ENCODE data around the gene COQ5.
A peak's percentile ranks its signal among the peaks of the same experiment; 100 is the strongest.
"Not testable (repeated sequence)": the region's sequence is repeated elsewhere in the genome, so short reads cannot be mapped to it uniquely, and the experiment has no call there.

COQ5 gene

DNA sequence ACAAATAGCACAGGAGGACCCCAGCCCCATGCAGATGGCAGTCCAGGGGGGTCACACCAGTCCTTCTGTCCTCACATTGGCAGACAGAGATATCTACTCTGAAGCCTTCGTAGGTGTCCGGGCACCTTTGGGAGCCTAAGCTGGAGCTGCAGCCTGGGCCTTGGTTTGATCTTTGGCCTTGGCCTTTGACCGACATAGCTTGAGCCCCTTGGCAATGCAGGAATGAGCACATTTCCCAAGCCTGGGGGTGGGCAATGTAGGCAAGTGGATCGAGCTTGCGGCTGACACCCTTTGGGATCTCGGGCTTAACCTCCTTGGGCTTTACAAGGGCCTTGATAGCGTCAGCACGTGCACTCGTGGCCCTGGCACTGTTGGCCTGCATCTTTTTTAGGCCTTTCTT, 6.4 kb downstream of the COQ5 start:
- no peak for DNase-seq

DNA sequence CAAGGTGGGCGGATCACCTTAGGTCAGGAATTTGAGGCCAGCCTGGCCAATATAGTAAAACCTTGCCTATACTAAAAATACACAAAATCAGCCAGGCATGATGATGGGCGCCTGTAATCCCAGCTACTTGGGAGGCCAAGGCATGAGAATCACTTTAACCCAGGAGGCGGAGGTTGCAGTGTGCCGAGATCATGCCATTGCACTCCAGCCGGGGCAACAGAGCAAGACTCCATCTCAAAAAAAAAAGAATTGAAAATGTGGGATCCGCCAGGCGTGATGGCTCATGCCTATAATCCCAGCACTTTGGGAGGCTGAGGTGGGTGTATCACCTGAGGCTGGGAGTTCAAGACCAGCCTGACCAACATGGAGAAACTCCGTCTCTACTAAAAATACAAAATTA, 9.6 kb downstream of the COQ5 start:
- DNase-seq, result not testable (repeated sequence)

GRCh38 chr12:120515496-120515895, 13.5 kb downstream of the COQ5 start:
- no peak for DNase-seq

- DNase-seq, result no peak
Observed at GRCh38 chr12:120514002-120514401, 15.0 kb downstream of the COQ5 start.

DNA sequence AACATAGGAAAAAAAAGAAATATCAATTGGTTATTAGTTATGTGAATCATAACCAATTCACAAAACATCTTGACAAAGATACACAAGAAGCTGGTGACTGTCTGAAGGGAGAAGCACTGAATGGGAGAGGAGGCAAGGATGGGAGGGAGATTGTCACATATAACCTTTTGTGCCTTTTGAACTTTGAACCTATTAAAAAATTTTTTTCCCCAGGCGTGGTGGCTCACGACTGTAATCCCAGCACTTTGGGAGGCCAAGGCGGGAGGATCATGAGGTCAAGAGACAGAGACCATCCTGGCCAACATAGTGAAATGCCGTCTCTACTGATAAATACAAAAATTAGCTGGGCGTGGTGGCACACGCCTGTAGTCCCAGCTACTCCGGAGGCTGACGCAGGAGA, 20.4 kb downstream of the COQ5 start:
- DNase-seq, result no peak

GRCh38 chr12:120504587-120504986, 24.4 kb downstream of the COQ5 start:
- no peak for DNase-seq

GRCh38 chr12:120500581-120500980, 28.4 kb downstream of the COQ5 start:
- DNase-seq, result peak; percentile 18

DNA sequence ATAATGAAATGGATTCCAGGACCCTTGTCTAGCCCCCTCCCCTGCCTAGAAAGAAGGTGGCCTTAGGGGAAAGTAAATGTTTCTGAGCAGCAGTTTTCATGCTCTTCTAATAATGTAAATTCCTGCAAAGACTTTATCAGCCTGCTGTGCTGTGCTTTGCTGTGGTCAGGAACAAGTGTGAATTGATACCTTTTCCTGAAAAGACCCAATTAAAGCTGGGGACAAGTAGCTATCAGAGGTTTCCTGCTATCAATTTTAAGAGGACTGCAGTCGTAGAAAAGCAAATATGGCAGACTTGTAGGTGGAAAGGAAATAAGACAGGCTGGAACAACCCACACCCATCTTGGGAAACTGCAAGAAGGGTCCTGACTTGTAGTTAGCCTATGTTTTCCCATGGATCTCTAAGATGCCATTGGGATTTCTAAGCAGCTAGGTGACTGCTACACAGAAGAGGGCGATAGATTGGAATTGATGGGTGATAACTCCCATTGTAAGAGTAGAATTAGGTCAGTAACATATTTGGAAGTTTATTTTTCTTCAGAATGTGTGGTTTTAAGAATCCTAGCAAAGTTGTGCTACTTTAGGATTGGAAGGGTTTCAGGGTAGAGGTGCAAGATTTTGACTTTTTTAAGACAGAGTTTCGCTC, 30.0 kb downstream of the COQ5 start:
- DNase-seq, result no peak

- no peak for DNase-seq
Observed at GRCh38 chr12:120497524-120498150, 31.3 kb downstream of the COQ5 start.

DNA sequence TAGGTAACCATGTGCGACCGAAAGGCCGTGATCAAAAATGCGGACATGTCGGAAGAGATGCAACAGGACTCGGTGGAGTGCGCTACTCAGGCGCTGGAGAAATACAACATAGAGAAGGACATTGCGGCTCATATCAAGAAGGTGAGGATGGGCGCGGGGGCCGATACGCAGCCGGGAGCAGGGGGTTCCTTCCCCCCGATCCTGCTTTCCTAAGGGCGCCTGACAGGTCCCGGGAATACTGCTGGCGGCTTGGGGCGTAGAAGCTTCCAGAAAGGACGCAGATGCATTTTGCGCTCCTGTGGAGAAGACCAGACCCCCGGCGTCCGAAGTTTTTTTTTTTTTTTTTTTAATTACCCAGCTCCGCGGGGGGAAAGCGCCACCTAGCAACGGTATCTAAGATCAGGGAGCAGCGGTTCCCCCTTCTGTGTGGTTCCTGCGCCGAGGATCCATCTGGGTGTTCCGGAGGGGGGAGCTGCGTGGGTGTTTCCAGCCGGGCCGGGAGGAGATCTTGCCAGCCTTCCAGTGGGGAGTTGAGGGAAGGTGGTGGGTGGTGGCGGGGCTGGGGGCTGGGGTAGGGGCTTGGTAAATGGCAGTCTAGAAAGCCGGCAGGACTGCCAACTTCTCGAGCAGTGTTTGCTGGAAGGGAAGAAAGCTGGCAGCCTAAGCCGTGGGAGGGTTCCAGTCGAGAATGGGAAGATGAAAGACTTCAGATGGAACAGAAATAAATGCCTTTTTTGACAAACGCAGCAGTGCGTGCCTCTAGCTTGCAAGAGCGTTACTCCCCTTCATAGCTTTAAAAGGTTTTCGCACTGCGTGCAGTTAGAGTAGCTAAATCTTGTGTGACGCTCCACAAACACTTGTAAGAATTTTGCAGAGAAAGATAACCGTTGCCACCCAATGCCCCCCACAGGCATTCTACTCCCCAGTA, 32.3 kb downstream of the COQ5 start:
- peak; percentile 63 for DNase-seq

DNA sequence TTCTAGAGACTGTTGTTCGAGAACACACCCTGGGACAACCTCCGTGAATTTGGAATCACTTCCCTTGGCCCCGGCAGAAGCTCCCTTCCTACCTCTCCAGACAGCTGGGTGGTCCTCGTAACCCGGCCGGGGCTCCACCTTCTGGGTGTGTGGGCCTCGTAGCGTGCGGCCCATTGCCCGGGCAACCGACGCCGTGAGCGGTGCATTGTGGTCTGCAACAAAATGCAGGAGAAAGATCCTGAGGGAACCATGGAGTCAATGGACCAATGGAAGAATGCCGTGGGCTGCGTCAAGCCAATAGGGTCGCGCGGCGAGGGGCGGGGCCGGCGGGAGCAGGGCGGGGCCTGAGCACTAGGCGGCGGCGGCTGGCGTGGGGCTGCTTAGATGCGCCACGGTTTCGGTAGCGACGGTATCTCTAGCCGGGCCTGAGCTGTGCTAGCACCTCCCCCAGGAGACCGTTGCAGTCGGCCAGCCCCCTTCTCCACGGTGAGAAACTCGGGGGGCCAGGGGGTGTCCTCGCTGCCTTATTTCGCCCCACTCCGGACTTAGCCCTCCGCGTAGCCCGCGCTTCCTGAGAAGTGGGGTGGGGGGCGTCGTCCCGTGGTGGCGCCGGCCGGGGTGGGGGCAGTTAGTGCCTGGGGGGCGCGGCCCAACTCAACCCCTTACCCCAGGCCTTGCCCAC, 33.1 kb downstream of the COQ5 start, which contains the start of gene DYNLL1:
Gene DYNLL1, plus strand, starts transcription at position 383 of the 682 bp plus-strand sequence. CDS start 309 bp downstream, outside the sequence.
- peak; percentile 98 for DNase-seq

- DNase-seq, result no peak
Observed at GRCh38 chr12:120495186-120495730, 33.7 kb downstream of the COQ5 start.

DNA sequence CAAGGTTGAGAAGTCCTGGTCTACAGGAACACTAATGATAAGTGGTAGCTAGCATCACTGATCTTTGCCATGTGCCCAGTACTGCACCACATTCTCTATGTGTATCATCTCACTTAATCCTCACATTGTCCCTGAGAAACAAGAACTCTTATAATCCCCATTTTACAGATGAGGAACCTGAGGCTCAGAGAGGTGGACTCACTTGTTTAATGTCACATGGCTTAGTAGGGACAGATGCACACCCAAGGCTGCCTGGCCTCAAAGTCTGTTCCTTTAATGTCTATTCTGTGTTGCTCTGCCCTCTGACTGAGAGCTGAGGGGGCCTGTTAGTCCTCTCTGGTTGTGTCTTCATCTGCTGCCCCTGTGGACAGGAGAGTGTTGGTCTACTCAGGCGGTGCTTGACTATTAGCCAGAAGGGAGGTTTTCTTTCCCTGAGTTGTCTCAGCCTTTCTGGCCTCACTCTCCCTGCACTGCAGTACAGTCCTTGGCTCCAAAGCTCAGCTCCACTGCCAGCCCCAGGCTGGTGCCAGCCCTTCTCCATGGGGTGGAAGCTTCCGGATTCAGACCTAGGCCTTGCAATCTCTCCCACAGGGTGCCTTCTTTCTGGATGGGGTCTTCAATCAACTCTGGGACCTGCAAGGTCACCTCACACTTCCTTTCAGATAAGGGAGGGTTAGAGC, 38.0 kb downstream of the COQ5 start:
- no peak for DNase-seq

DNA sequence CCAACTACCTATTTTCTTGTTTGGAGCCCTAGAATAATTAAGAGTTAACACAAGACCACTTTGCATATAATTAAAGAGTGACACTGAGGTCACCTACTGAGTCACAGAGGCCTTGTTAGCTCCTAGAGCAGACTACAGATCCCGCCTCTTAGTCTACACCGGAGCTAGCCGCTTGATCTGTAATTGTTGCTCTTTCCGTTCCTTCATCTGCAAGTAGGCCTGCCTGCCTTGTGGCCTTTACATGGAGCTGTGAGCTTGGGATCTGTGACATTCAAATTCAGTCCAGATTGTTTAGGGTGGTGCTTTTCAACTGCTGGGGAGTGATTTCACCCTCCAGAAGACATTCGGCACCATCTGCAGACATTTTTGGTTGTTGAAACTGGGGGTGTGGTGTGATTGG, 38.6 kb downstream of the COQ5 start:
- DNase-seq, result no peak

- no peak for DNase-seq
Observed at GRCh38 chr12:120489018-120489417, 39.9 kb downstream of the COQ5 start.

DNA sequence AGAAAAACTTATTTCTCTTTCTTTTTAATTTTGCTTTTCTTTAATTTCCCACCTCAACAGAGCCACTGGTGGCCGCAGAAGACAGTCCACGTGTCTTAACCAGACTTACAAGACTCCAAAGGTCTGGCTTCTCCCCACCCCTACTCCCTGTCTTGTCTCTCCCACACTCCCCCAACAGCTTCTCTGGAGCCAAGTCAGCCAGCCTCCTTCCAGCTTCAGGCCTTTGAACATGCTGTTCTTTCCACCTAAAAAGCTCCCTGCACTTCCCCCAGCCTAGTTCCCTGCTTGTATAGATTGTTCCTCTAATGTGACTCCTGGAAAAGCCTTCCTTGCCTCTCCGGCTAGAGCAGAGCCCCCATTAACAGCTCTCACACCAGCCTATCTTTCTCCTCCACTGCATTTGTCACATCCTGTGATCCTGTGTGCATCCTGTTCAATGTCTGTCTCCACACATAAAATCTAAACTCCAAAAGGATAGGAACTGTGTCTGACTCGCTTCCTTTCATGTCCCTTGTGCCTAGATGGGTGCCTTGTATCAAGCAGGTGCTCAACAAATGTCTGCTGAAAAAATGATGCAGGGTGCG, 40.8 kb downstream of the COQ5 start:
- DNase-seq, result no peak

GRCh38 chr12:120487552-120487951, 41.4 kb downstream of the COQ5 start:
- not testable (repeated sequence) for DNase-seq

- no peak for DNase-seq
Observed at GRCh38 chr12:120485961-120486881, 42.7 kb downstream of the COQ5 start.

- no peak for DNase-seq
Observed at GRCh38 chr12:120483621-120484020, 45.3 kb downstream of the COQ5 start.

DNA sequence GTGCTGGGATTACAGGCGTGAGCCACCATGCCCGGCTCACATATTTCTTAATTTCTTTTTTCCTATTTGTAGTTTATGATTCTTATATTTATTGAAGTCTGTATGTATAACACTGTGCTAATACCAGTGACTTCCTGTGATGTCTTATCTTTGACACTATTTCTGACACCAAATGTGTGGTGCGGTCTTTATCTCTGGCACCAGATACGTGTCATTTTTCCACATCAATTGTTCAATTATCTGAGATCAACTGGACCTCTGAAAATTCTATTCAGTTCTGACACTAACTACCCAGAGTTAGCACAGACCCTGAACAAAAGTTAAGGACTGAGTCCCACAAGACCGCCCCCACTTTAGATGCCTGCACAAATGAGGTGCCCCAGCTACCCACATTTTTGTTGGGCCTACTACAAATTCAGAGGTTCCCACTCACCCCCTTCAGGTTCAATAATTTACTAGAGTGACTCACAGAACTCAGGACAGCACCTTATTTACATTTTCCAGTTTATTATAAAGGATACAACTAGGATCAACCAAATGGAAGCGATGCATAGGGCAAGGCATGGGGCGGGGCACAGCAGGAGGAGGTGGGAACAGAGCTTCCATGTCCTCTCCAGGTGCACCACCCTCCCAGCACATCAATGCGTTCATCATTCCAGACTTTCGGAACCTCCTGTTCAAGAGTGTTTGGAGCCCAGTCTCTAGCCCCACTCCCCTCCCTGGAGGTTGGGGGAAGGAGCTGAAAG, 47.8 kb downstream of the COQ5 start:
- DNase-seq, result peak; percentile 53

Measured in CD4-positive, alpha-beta T cell treated with Interleukin-10 for 1 hour (primary cell).